Epithelial cell of esophagus (primary cell): Measurements from ENCODE around the gene NUMB.
A peak's percentile ranks its signal among the peaks of the same experiment; 100 is the strongest.

ENCODE experiments used
- DNase-seq: peaks from one replicate; pipeline ENCODE4 v3.0.0; 2010; ENCODE audit warnings: low read depth
- H3K4me3 ChIP-seq: 2 replicates; pipeline ENCODE4 v1.5.1; 2011; ENCODE audit warnings: mild to moderate bottlenecking, low read length, control low read depth
- TF ChIP-seq, protein P1 (sequence below): IDR thresholded peaks from 2 replicates; pipeline ENCODE4 v1.5.1; 2011; ENCODE audit warnings: low read depth, mild to moderate bottlenecking, low read length, control low read depth, inconsistent platforms; ENCODE audit not compliant: insufficient read depth; ENCODE audit errors: missing control alignments

Gene NUMB

DNA sequence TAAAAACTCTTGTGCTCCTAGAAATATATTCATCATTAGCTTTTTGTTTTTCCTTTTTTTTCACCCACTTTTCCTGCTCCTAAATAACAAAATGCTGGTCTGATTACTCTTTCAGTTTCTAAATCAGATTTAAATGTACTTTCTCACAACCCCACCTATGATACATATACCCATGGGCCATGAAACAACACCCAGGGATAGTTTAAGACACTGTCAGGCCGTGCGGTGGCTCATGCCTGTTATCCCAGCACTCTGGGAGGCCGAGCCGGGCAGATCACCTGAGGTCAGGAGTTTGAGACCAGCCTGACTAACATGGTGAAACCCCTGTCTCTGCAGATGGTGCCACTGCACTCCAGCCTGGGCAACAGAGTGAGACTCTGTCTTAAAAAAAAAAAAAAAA lies 1.6 kb upstream of the NUMB start:
- no peak for DNase-seq
- H3K4me3 ChIP-seq, result no peak overlapping the region

DNA sequence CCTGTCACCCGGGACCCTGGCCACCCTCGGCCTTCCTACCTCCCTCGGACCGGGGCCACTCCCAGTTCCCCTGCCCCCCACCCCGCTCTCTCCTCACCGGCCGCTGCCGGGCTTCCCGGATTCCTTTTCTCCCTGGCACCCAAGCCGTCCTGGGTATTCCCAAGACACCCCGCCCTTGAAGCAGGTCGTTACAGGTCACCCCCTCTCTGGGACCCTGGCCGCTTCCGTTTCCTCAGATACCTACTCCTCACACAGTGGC lies 493 bp downstream of the NUMB start:
- TF ChIP-seq, protein P1, sequence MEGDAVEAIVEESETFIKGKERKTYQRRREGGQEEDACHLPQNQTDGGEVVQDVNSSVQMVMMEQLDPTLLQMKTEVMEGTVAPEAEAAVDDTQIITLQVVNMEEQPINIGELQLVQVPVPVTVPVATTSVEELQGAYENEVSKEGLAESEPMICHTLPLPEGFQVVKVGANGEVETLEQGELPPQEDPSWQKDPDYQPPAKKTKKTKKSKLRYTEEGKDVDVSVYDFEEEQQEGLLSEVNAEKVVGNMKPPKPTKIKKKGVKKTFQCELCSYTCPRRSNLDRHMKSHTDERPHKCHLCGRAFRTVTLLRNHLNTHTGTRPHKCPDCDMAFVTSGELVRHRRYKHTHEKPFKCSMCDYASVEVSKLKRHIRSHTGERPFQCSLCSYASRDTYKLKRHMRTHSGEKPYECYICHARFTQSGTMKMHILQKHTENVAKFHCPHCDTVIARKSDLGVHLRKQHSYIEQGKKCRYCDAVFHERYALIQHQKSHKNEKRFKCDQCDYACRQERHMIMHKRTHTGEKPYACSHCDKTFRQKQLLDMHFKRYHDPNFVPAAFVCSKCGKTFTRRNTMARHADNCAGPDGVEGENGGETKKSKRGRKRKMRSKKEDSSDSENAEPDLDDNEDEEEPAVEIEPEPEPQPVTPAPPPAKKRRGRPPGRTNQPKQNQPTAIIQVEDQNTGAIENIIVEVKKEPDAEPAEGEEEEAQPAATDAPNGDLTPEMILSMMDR, result no peak
- H3K4me3 ChIP-seq, result peak overlapping the region; percentile 80
- DNase-seq, result peak; percentile 22

More for the DNA sequence above, 1.6 kb upstream of the NUMB start:
- TF ChIP-seq, protein P1, result no peak

DNA sequence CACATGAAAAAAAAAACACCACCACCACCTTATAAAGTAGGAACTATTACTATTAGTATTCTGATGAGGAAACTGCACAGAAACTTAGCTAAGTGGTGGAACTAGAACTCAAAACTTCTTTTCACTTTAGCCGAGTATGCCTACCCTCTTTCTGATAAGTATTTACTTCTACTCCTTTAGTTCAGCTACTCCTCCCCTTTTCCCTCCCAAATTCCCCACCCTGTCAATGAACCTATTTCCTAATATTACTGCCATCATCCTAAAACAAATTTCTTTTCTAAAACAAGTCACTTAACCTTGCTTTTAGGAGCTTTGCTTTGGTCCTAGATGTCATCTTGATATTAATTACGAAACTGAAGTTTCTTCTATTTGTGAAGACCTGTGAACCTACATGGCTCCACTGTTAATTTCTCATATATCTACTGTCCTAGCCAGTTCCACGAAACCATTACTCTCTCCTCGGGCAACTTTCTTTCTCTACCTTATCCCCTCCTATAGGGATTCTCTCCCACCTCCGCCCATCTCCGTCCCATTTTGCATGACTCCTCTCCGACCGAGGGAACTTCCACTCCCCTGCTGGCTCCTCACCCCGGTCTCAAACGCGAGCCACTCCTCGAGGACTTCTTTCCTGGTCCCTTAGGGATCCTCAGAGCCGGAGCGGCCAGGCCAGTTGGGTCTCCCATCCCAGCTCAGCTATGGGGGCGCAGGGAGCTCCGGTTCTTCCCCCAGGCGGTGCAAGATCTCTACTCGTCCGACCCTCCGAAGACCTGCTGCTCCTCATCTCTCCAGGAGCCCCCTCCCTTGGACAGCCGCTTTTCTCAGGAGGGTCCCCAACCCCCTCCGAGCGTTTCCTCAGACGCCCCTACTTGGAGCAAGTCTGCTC lies 1.1 kb downstream of the NUMB start:
- H3K4me3 ChIP-seq, result peak overlapping the region; percentile 80
- peak; percentile 62 for DNase-seq
- TF ChIP-seq, protein P1, result no peak

DNA sequence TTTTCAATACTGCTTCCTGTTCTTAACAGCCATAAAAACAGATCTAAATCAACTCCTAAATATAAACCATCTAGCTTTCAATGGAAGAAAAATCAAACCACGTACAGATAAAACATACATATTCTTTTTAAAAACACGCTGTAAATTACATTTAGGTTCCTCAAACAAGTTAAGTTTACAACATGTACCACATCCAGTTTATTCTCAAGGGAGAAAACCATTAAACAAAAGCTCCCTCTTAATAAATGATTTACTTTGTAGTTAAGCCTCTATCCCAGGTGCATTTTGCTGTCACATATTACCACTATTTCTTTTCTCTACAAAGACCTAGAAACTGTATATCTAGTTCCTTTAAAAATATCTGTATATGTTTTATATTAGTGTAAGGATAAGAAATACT lies 3.1 kb downstream of the NUMB start:
- H3K4me3 ChIP-seq, result no peak overlapping the region
- TF ChIP-seq, protein P1, result no peak

DNA sequence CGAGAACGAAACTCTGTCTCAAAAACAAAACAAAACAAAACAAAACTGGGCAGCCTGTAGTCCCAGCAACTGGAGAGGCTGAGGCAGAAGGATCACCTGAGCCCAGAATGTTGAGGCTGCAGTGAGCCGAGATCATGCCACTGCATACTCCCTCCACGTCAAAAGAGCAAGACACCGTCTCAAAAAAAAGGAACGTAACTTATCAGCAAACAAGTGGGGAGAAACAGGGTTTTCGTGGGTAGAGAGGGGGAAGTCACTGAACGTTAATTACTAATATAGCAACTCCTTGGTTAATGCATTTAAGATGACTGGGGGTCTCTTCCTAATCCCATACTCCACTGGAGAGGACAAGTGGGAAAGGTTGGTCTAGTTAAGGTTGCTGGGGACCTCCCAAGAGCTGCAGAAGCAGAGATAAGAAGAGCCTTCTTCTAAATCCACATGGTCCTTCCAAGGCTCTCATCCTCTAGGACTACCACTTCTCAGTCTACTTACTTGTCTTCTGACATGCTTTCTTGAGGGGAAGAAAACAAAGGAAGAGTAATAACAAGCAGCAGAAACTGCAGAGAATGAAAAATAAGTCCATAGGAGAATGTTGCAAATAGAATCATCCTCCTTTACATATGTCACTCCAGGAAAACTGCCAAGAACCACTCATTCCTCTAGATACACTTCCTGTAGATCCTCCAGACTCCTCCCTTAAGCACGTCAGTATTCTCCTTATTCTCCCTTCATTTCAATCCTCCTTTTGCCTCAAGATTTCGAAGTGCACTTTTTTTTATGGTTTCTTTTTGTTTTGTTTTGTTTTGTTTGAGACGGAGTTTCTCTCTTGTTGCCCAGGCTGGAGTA lies 5.8 kb downstream of the NUMB start:
- TF ChIP-seq, protein P1, result no peak
- no peak overlapping the region for H3K4me3 ChIP-seq
- peak; percentile 78 for DNase-seq

More for the DNA sequence above, 3.1 kb downstream of the NUMB start:
- DNase-seq, result no peak

DNA sequence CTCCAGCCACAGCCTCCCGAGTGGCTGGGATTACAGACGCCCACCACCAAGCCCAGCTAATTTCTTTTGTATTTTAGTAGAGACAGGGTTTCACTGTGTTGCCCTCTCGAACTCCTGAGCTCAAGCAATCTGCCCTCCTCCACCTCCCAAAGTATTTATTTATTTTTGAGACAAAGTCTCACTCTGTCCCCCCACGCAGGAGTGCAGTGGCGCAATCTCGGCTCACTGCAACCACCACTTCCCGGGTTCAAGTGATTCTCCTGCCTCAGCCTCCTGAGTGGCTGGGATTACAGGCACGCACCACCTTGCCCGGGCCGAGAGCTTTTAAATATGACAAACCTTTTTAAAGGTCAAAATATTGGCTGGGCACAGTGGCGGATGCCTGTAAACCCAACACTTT lies 14.6 kb downstream of the NUMB start:
- H3K4me3 ChIP-seq, result no peak overlapping the region
- no peak for DNase-seq
- TF ChIP-seq, protein P1, result no peak

DNA sequence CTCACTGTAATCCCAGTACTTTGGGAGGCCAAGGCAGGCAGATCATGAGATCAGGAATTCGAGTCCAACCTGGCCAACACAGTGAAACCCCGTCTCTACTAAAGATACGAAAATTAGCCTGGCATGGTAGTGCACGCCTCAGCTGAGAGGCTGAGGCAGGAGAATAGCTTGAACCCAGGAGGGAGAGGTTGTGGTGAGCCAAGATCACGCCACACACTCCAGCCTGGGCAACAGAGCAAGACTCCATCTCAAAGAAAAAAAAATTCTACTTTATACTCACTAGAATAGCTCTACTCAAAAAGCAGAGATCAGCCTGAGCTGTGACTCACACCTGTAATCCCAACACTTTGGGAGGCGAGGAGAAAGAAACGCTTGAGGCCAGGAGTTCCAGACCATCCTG lies 17.1 kb downstream of the NUMB start:
- TF ChIP-seq, protein P1, result no peak
- no peak for DNase-seq
- H3K4me3 ChIP-seq, result no peak overlapping the region
